DND-41 (cell line): ENCODE measurements around the gene IL10RA.

Experiments
- ATAC-seq: fragments of 200-7000 bp; cut with Tn5 transposase; 3 replicates; pipeline ENCODE4 v1.9.1; 2021; ENCODE audit warnings: low read depth; ENCODE audit not compliant: insufficient read depth
- DNase-seq: peaks from one replicate; pipeline ENCODE4 v3.0.0-alpha.2; 2020
- H2AFZ ChIP-seq: 2 replicates; pipeline ENCODE4 v1.6.0; 2012; ENCODE audit warnings: low read depth, low read length
- H3K27ac ChIP-seq: 2 replicates; pipeline ENCODE4 v1.5.1; 2012; ENCODE audit warnings: low read length, inconsistent platforms
- H3K27me3 ChIP-seq: fragments of 200-600 bp; sonication (generic); 2 replicates; pipeline ENCODE4 v1.6.0; 2012; ENCODE audit warnings: low read length, mild to moderate bottlenecking, inconsistent platforms; ENCODE audit not compliant: insufficient read depth, poor library complexity
- H3K36me3 ChIP-seq: 2 replicates; pipeline ENCODE4 v1.5.1; 2012; ENCODE audit warnings: low read length, inconsistent platforms; ENCODE audit not compliant: insufficient read depth
- H3K4me1 ChIP-seq: 2 replicates; pipeline ENCODE4 v1.5.1; 2012; ENCODE audit warnings: mild to moderate bottlenecking, low read length; ENCODE audit not compliant: insufficient read depth
- H3K4me2 ChIP-seq: 2 replicates; pipeline ENCODE4 v1.6.0; 2012; ENCODE audit warnings: mild to moderate bottlenecking, moderate library complexity, low read length, inconsistent platforms; ENCODE audit not compliant: insufficient read depth
- H3K4me3 ChIP-seq, 2 experiments: fragments of 200-600 bp in 1 of 2; shearing (Covaris generic) in 1 of 2; 2 replicates each; pipeline ENCODE4 v1.5.1; 2012 to 2016; ENCODE audit warnings: inconsistent platforms in 2 of 2, low read length in 2 of 2, mild to moderate bottlenecking in 2 of 2, low read depth in 1 of 2, moderate library complexity in 1 of 2
- H3K79me2 ChIP-seq: 2 replicates; pipeline ENCODE4 v1.6.0; 2012; ENCODE audit warnings: low read length, inconsistent platforms; ENCODE audit not compliant: insufficient read depth
- H3K9ac ChIP-seq: 2 replicates; pipeline ENCODE4 v1.6.0; 2012; ENCODE audit warnings: low read depth, mild to moderate bottlenecking, inconsistent platforms, low read length, moderate library complexity
- H3K9me3 ChIP-seq: 2 replicates; pipeline ENCODE4 v1.5.1; 2012; ENCODE audit warnings: low read length, moderate library complexity, mild to moderate bottlenecking, inconsistent platforms; ENCODE audit not compliant: insufficient read depth, severe bottlenecking
- H4K20me1 ChIP-seq: 2 replicates; pipeline ENCODE4 v1.6.0; 2012; ENCODE audit warnings: low read length; ENCODE audit not compliant: insufficient read depth
- EZH2 ChIP-seq: IDR thresholded peaks from 3 replicates; pipeline ENCODE4 v1.6.1; 2012; ENCODE audit warnings: borderline replicate concordance, low read depth, mild to moderate bottlenecking, moderate library complexity, low read length, inconsistent platforms; ENCODE audit not compliant: severe bottlenecking
- TF ChIP-seq, protein P1 (sequence below): IDR thresholded peaks from 2 replicates; pipeline ENCODE4 v1.5.1; 2012; ENCODE audit warnings: borderline replicate concordance, low read length, moderate library complexity, mild to moderate bottlenecking; ENCODE audit not compliant: poor library complexity, severe bottlenecking; ENCODE audit errors: extremely low read depth

The IL10RA gene

DNA sequence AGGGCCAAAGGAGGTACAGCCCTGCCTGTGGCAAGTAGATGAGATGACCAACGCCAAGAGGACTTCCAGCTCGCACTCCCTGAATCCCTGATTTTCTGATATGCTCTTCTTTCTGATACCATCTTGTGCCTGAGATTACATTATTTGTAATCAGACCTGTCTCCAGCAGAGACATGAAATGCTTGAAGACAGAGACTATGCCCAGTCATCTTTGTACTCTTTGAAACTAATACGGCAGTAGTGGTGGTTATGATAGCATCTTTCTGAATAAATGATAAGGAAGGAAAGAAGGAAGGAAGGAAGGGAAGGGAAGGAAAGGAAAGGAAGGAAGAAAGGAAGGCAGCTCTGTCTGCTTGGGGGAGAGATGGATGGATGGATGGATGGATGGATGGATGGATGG is 27.8 kb downstream of the IL10RA start:
- no peak for TF ChIP-seq EZH2
- TF ChIP-seq, protein P1, sequence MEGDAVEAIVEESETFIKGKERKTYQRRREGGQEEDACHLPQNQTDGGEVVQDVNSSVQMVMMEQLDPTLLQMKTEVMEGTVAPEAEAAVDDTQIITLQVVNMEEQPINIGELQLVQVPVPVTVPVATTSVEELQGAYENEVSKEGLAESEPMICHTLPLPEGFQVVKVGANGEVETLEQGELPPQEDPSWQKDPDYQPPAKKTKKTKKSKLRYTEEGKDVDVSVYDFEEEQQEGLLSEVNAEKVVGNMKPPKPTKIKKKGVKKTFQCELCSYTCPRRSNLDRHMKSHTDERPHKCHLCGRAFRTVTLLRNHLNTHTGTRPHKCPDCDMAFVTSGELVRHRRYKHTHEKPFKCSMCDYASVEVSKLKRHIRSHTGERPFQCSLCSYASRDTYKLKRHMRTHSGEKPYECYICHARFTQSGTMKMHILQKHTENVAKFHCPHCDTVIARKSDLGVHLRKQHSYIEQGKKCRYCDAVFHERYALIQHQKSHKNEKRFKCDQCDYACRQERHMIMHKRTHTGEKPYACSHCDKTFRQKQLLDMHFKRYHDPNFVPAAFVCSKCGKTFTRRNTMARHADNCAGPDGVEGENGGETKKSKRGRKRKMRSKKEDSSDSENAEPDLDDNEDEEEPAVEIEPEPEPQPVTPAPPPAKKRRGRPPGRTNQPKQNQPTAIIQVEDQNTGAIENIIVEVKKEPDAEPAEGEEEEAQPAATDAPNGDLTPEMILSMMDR = no peak

GRCh38 chr11:118015385-118015841 is 29.2 kb downstream of the IL10RA start:
- Histone ChIP-seq H2AFZ (no peak overlapping the region), H3K4me1 (no peaks in the 10 kb centered on the region), H3K4me3 (no peak overlapping the region), H3K4me2 (no peak overlapping the region), H3K9me3 (peaks cover 12% of the 10 kb centered on the region), H3K27me3 (no peaks in the 10 kb centered on the region), H4K20me1 (no peaks in the 10 kb centered on the region), H3K79me2 (no peaks in the 10 kb centered on the region), H3K9ac (no peak overlapping the region), H3K27ac (no peak overlapping the region), H3K36me3 (no peaks in the 10 kb centered on the region)
- DNase-seq (no peak), ATAC-seq (no peak)
- TF ChIP-seq, protein P1 = no peak
- no peak for TF ChIP-seq EZH2

More for the DNA sequence above, 27.8 kb downstream of the IL10RA start:
- peaks cover 12% of the 10 kb centered on the region for H3K9me3 ChIP-seq
- no peaks in the 10 kb centered on the region for H3K27me3 ChIP-seq
- H3K4me2 ChIP-seq = no peak overlapping the region
- no peak overlapping the region for H2AFZ ChIP-seq
- no peaks in the 10 kb centered on the region for H3K36me3 ChIP-seq
- ATAC-seq (no peak), DNase-seq (no peak)
- H3K27ac ChIP-seq = no peak overlapping the region
- no peaks in the 10 kb centered on the region for H3K79me2 ChIP-seq
- no peak overlapping the region for H3K9ac ChIP-seq
- no peak overlapping the region for H3K4me3 ChIP-seq
- H4K20me1 ChIP-seq = no peaks in the 10 kb centered on the region
- no peaks in the 10 kb centered on the region for H3K4me1 ChIP-seq

DNA sequence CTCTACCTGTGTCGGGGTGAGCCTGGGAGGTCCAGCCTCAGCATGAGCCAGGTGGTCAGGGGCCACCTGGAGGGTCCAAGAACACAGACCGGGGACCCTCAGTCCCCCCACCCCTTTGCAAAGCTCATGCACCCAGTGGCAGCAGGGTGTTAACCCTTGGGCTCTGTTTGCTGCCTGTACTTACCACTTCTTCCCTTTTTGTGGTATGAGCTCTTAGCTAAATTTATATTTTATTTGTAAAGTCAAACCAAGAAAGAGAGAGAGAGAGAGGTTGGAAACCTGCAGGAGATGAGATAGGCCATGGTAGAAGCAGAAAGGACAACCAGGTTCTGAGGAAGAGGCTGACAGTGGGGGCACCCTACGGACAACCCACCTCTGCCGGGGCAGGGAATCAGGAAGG is 29.9 kb downstream of the IL10RA start:
- Histone ChIP-seq H3K27me3 (no peaks in the 10 kb centered on the region), H3K9ac (no peak overlapping the region), H3K36me3 (no peaks in the 10 kb centered on the region), H3K4me1 (no peaks in the 10 kb centered on the region), H3K79me2 (no peaks in the 10 kb centered on the region), H3K4me2 (no peak overlapping the region), H3K9me3 (peaks cover 12% of the 10 kb centered on the region), H3K27ac (no peak overlapping the region), H2AFZ (no peak overlapping the region), H4K20me1 (no peaks in the 10 kb centered on the region), H3K4me3 (no peak overlapping the region)
- no peak for DNase-seq
- no peak for TF ChIP-seq EZH2
- TF ChIP-seq, protein P1 = no peak
- no peak for ATAC-seq

- H3K36me3 ChIP-seq = no peaks in the 10 kb centered on the region
- TF ChIP-seq, protein P1 = no peak
- TF ChIP-seq EZH2 = no peak
- no peak for DNase-seq
- H3K4me1 ChIP-seq = no peaks in the 10 kb centered on the region
- H3K79me2 ChIP-seq = no peaks in the 10 kb centered on the region
- ATAC-seq = no peak
- H3K27ac ChIP-seq = no peak overlapping the region
- H3K27me3 ChIP-seq = no peaks in the 10 kb centered on the region
- no peak overlapping the region for H3K9ac ChIP-seq
- H2AFZ ChIP-seq = no peak overlapping the region
- no peak overlapping the region for H3K4me3 ChIP-seq
- H4K20me1 ChIP-seq = no peaks in the 10 kb centered on the region
- H3K4me2 ChIP-seq = no peak overlapping the region
- peaks cover 12% of the 10 kb centered on the region for H3K9me3 ChIP-seq
Observed at GRCh38 chr11:118017111-118017510, 30.9 kb downstream of the IL10RA start.
